ENCODE results near the gene CCDC167. TPM values are rescaled to one million over a fixed set of nuclear protein-coding genes. Genes with fewer than 3 reads are reported as not detected.

The CCDC167 gene
- total RNA-seq, 1 experiment from 2014 or later: 27.8 TPM

DNA sequence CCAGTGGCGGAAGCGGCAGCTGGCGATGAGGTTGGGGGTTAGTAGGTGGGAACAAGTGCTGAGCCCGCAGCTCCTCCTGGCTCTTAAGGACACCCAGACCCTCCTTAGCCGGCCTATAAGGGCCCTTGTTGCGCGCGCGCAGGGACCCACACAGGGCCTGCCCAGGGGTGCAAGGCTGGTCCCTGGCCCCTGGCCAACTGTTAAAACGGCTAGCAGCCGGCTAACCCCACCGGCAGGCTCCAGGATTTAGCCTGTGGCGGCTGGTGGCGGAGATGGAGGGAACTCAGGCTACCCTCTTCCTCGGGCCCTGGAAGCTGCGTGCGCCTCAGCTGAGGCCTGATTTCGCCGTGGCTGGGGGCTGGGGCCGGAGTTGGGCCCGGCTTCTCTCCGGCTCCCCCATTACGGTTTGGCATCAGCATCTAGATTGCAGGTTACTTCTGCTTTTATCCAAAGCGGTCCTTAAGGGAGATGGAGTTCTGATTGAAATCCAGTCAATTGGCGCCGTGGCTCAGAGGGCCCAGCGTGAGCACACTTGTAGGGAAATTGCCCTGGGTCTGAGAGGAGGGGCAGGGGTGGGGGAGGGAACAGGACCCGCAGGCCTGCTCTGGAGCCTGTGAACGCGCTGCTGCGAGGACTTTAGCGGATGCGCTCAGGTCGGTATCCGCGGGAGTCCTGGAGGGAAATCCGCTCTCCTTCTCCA, 36.9 kb upstream of the CCDC167 start:
- no peaks in the 10 kb centered on the region for H4K20me1 ChIP-seq (ENCODE audit: insufficient read depth)
- peaks cover 0 to 9% of the 10 kb centered on the region in 2 experiments; a peak in 2 of 4 replicates for H3K4me1 ChIP-seq (ENCODE audit: control insufficient read depth in 1 of 2, insufficient read depth in 2 of 2, low read length in 2 of 2)
- ATAC-seq (no peak), DNase-seq (ENCODE audit: low read depth, low spot score) (no peak)
- intact Hi-C loops (cut with micrococcal nuclease): loop anchor here (10.0 kb wide), 2 partner anchors 478 to 958 kb away; no protein-coding TSS in a partner anchor
- H3K27ac ChIP-seq (ENCODE audit: low read depth, low read length): no peak overlapping the region
- no peaks in the 10 kb centered on the region for H3K36me3 ChIP-seq (ENCODE audit: control insufficient read depth in 1 of 2, insufficient read depth in 2 of 2, low read length in 2 of 2)
- no TSS peak for BruUV-seq (replicated peaks)
- H3K9me3 ChIP-seq (ENCODE audit: control insufficient read depth in 1 of 2, insufficient read depth in 1 of 2, low read depth in 1 of 2, low read length in 2 of 2): no peaks in the 10 kb centered on the region
- ChIA-PET POLR2A (no interaction called here), RAD21 (ENCODE audit: low non-redundant PET in 1 of 2, low total read pairs in 2 of 2, uncharacterized antibody in 2 of 2, unreplicated experiment in 2 of 2) (interaction anchor here in 1 of 2 experiments (0.8 to 1.4 kb wide), 2 partner anchors 155 to 156 kb away, joined by 3 to 4 read pairs; no protein-coding TSS in a partner anchor), CTCF (interaction anchor here (0.9 to 3.0 kb wide), 3 partner anchors 37 to 156 kb away, joined by 3 to 40 read pairs (median 4); partner anchors contain the start of gene CCDC167)
- no peaks in the 10 kb centered on the region for H3K79me2 ChIP-seq (ENCODE audit: insufficient read depth, low read length)
- TF ChIP-seq EGR1 (IDR thresholded peaks at IDR 0.05; ENCODE audit: low read depth) (no peak), EZH2phosphoT487 (IDR thresholded peaks at IDR 0.05; ENCODE audit: borderline replicate concordance) (no peak), SP1 (IDR thresholded peaks at IDR 0.05; ENCODE audit: low read depth) (no peak), YY1 (IDR thresholded peaks at IDR 0.05; ENCODE audit: extremely low read depth, insufficient replicate concordance, low read depth, low read length) (no peak), ZFX (IDR thresholded peaks at IDR 0.05) (no peak), MAX (IDR thresholded peaks at IDR 0.05) (no peak), POLR2AphosphoS5 (IDR thresholded peaks at IDR 0.05; ENCODE audit: low read depth, low read length) (no peak), EZH2 (IDR thresholded peaks at IDR 0.05) (no peak), TCF7L2 (IDR thresholded peaks at IDR 0.05; ENCODE audit: borderline replicate concordance, extremely low read depth, insufficient read depth, insufficient read length) (no peak), ZBTB33 (IDR thresholded peaks at IDR 0.05; ENCODE audit: extremely low read depth, insufficient replicate concordance, low read length) (no peak), SIN3A (IDR thresholded peaks at IDR 0.05; ENCODE audit: low read depth) (no peak), ELF1 (IDR thresholded peaks at IDR 0.05; ENCODE audit: borderline replicate concordance, low read depth) (no peak), POLR2A (IDR thresholded peaks at IDR 0.05; ENCODE audit: borderline replicate concordance, extremely low read depth, insufficient read depth, insufficient read length) (no peak), CBX3 (IDR thresholded peaks at IDR 0.05; ENCODE audit: low read depth) (no peak)
- TF ChIP-seq, protein P1, sequence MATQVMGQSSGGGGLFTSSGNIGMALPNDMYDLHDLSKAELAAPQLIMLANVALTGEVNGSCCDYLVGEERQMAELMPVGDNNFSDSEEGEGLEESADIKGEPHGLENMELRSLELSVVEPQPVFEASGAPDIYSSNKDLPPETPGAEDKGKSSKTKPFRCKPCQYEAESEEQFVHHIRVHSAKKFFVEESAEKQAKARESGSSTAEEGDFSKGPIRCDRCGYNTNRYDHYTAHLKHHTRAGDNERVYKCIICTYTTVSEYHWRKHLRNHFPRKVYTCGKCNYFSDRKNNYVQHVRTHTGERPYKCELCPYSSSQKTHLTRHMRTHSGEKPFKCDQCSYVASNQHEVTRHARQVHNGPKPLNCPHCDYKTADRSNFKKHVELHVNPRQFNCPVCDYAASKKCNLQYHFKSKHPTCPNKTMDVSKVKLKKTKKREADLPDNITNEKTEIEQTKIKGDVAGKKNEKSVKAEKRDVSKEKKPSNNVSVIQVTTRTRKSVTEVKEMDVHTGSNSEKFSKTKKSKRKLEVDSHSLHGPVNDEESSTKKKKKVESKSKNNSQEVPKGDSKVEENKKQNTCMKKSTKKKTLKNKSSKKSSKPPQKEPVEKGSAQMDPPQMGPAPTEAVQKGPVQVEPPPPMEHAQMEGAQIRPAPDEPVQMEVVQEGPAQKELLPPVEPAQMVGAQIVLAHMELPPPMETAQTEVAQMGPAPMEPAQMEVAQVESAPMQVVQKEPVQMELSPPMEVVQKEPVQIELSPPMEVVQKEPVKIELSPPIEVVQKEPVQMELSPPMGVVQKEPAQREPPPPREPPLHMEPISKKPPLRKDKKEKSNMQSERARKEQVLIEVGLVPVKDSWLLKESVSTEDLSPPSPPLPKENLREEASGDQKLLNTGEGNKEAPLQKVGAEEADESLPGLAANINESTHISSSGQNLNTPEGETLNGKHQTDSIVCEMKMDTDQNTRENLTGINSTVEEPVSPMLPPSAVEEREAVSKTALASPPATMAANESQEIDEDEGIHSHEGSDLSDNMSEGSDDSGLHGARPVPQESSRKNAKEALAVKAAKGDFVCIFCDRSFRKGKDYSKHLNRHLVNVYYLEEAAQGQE (IDR thresholded peaks at IDR 0.05; ENCODE audit: low read depth): no peak
- TF ChIP-seq, protein P2, sequence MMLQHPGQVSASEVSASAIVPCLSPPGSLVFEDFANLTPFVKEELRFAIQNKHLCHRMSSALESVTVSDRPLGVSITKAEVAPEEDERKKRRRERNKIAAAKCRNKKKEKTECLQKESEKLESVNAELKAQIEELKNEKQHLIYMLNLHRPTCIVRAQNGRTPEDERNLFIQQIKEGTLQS (IDR thresholded peaks at IDR 0.05): no peak
- H3K9ac ChIP-seq (ENCODE audit: low read length): no peak overlapping the region
- H3K4me3 ChIP-seq (replicated peaks in 1 of 2; ENCODE audit: low read depth in 1 of 2, low read length in 2 of 2): no peak overlapping the region
- H3K9me2 ChIP-seq (ENCODE audit: insufficient read depth): no peaks in the 10 kb centered on the region
- peaks cover 21% of the 10 kb centered on the region; the same call in 1 of the 2 replicates for H3K27me3 ChIP-seq (ENCODE audit: insufficient read depth, low read length)
- H2AFZ ChIP-seq (ENCODE audit: low read depth, low read length, poor library complexity, severe bottlenecking): no peak overlapping the region
- H3K4me2 ChIP-seq (ENCODE audit: low read length): no peak overlapping the region
